Activated CD4-positive, alpha-beta T cell treated with anti-CD3 and anti-CD28 coated beads, Interleukin-2, amount 10 ng/mL, durations not matched to agents 24 days and 14 days (primary cell): ENCODE results near the gene NUSAP1. TPM values are rescaled to one million over a fixed set of nuclear protein-coding genes. Genes with fewer than 3 reads are reported as not detected.
A peak's percentile ranks its signal among the peaks of the same experiment; 100 is the strongest.
"Not testable (repeated sequence)": the region's sequence is repeated elsewhere in the genome, so short reads cannot be mapped to it uniquely, and the experiment has no call there.

ENCODE experiments used
- DNase-seq: peaks from one replicate; pipeline ENCODE4 v3.0.0; 2022
- H3K27ac Mint-ChIP-seq: one replicate; pipeline ENCODE4 v1.8.0; 2022; ENCODE audit warnings: mild to moderate bottlenecking, mixed read lengths
- H3K27me3 Mint-ChIP-seq: one replicate; pipeline ENCODE4 v1.8.0; 2022; ENCODE audit warnings: mixed read lengths
- H3K36me3 Mint-ChIP-seq: one replicate; pipeline ENCODE4 v1.8.0; 2022; ENCODE audit warnings: low read depth, mild to moderate bottlenecking, mixed read lengths
- H3K4me1 Mint-ChIP-seq: one replicate; pipeline ENCODE4 v1.8.0; 2021; ENCODE audit warnings: mixed read lengths
- H3K4me3 Mint-ChIP-seq: one replicate; pipeline ENCODE4 v1.8.0; 2022; ENCODE audit warnings: mild to moderate bottlenecking, moderate library complexity, mixed read lengths
- H3K9me3 Mint-ChIP-seq: one replicate; pipeline ENCODE4 v1.8.0; 2021; ENCODE audit warnings: mixed read lengths
- intact Hi-C: fragments of 100-400 bp; cut with micrococcal nuclease; formaldehyde crosslinking; loops from one replicate; pipeline ENCODE4 v1.15.1; 2023
- total RNA-seq: library from RNA; stranded (reverse); gene quantifications from 2 replicates; pipeline ENCODE4 v1.2.3, GENCODE V29; 2022

Gene NUSAP1
- total RNA-seq, 1 donor from 2014 or later = 115 TPM

GRCh38 chr15:41340189-41340695 lies 7.6 kb downstream of the NUSAP1 start:
- H3K4me3 Mint-ChIP-seq = no peak overlapping the region
- no peak overlapping the region for H3K27ac Mint-ChIP-seq
- H3K9me3 Mint-ChIP-seq = no peaks in the 10 kb centered on the region
- DNase-seq = no peak
- no peaks in the 10 kb centered on the region for H3K27me3 Mint-ChIP-seq
- peaks cover 53% of the 10 kb centered on the region for H3K36me3 Mint-ChIP-seq
- intact Hi-C loops = no loop called here
- peaks cover 34% of the 10 kb centered on the region for H3K4me1 Mint-ChIP-seq

- H3K27me3 Mint-ChIP-seq = no peaks in the 10 kb centered on the region
- peak overlapping the region; percentile 26 for H3K27ac Mint-ChIP-seq
- no peak for DNase-seq
- H3K4me1 Mint-ChIP-seq = peaks cover 34% of the 10 kb centered on the region
- intact Hi-C loops = no loop called here
- H3K36me3 Mint-ChIP-seq = peaks cover 60% of the 10 kb centered on the region
- no peaks in the 10 kb centered on the region for H3K9me3 Mint-ChIP-seq
- no peak overlapping the region for H3K4me3 Mint-ChIP-seq
Observed at GRCh38 chr15:41341519-41341918, 8.8 kb downstream of the NUSAP1 start.

DNA sequence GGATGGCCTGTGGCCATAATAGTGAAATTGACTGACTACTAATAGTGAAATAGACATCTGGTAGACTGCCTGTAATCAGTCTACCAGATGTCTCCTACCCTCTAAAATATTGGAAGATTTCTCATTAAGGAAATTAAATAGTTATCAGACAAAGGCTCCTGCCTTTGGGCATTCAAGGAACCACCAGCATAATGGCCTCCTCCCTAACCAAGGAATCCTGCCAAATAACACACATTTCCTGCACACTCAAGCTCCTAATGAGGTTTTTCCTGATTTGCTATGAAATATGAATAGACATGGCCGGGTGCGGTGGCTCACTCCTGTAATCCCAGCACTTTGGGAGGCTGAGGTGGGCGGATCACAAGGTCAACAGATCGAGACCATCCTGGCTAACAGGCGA lies 14.6 kb downstream of the NUSAP1 start:
- intact Hi-C loops = no loop called here
- Mint-ChIP-seq H3K36me3 (peaks cover 63% of the 10 kb centered on the region), H3K9me3 (no peaks in the 10 kb centered on the region), H3K27me3 (no peaks in the 10 kb centered on the region), H3K27ac (no peak overlapping the region), H3K4me3 (no peak overlapping the region), H3K4me1 (peaks cover 9% of the 10 kb centered on the region)
- DNase-seq = no peak

DNA sequence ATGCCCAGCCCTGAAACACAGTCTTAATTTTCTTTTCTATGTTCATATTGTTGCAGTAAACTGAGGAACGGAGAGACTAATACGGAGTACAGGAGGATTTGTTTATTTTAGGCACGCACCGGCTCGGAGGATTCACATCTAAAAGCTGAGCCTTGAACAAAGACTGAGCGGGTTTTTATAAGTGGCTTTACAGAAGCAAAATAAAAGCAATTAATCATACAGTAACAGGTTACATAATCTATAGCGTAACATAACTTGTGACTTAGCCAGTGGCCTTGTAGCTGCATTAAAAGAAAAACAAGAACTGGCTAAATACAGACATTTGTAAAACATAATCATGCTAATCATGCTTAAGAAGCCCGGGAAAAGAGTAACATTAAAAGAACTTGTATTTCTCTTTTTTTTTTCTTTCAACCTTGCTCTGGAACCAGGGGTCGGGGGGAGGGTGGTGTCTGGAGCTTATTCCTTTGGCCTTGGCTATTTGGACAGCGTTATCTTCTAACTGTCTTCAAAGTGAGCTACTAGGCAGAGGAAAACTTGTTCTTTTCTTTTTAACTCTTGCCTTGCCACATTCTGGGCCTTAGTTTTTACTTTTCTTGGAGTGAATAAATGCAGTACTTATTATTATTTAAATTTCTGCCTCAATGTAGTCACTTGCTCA lies 17.5 kb downstream of the NUSAP1 start:
- H3K4me1 Mint-ChIP-seq = peaks cover 9% of the 10 kb centered on the region
- no peak for DNase-seq
- intact Hi-C loops = no loop called here

DNA sequence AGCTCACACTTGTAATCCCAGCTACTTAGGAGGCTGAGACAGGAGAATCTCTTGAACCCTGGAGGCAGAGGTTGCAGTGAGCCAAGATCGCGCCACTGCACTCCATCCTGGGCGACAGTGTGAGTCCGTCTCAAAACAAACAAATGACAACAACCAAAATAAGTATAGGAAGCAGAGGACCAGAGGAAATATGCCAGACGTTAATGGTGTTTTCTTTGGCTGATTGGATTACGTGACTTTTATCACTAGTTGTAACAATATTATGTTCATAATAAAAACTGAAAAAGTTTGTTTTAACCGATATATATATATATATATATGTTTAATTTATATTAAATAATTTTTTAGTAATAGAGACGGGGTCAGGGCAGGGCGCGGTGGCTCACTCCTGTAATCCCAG lies 21.7 kb downstream of the NUSAP1 start:
- peaks cover 62% of the 10 kb centered on the region for H3K36me3 Mint-ChIP-seq
- DNase-seq = no peak
- no peaks in the 10 kb centered on the region for H3K27me3 Mint-ChIP-seq
- no peak overlapping the region for H3K4me3 Mint-ChIP-seq
- H3K9me3 Mint-ChIP-seq = no peaks in the 10 kb centered on the region
- peaks cover 2% of the 10 kb centered on the region for H3K4me1 Mint-ChIP-seq
- no peak overlapping the region for H3K27ac Mint-ChIP-seq
- intact Hi-C loops = no loop called here

More for the DNA sequence above, 17.5 kb downstream of the NUSAP1 start:
- Mint-ChIP-seq H3K4me3 (no peak overlapping the region), H3K9me3 (no peaks in the 10 kb centered on the region), H3K27me3 (no peaks in the 10 kb centered on the region), H3K27ac (no peak overlapping the region), H3K36me3 (peaks cover 58% of the 10 kb centered on the region)

DNA sequence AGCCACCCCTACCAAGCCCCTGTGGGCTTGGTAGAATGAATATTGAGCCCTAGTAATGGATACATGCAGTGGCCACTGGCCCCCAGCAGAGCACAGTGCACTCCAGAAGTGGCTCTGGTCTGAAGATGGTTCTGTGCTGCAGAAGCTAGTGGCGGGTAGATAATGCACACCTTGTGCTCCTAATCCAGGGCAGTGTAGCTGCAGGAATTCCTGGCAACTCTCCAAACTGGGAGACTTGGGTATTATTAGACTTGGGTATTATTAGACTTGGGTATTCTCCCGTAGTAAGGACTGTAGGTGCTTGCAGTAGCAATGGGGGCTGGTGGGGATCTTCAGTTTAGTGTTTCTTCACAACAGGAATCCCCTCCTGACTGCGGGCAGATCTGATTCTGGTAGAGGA lies 34.7 kb downstream of the NUSAP1 start:
- Mint-ChIP-seq H3K27ac (no peak overlapping the region), H3K4me1 (peaks cover 3% of the 10 kb centered on the region), H3K27me3 (no peaks in the 10 kb centered on the region), H3K4me3 (no peak overlapping the region), H3K9me3 (no peaks in the 10 kb centered on the region), H3K36me3 (peaks cover 59% of the 10 kb centered on the region)
- DNase-seq = no peak
- intact Hi-C loops = no loop called here

DNA sequence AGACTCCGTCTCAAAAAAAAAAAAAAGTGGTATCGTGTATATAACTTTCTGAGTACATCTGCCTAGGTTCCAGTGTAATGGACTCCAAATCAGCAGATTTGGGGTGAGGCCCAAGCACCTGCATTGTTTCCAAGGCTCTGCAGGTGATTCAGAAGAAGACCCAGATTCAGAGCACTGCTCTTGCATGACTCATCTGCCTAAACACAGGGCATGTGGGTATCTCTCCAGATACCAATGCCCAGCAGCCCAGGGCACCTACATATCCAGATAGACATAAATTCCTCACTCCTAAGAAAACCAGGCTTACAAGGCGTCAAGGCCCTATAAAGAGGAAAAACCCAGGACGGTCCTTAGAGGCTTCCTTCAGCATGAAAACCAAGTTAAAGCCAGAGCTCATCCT lies 45.3 kb downstream of the NUSAP1 start:
- no peaks in the 10 kb centered on the region for H3K27me3 Mint-ChIP-seq
- H3K4me3 Mint-ChIP-seq = no peak overlapping the region
- no peaks in the 10 kb centered on the region for H3K9me3 Mint-ChIP-seq
- DNase-seq = no peak
- intact Hi-C loops = no loop called here
- H3K36me3 Mint-ChIP-seq = peaks cover 51% of the 10 kb centered on the region
- peaks cover 2% of the 10 kb centered on the region for H3K4me1 Mint-ChIP-seq
- peak overlapping the region; percentile 42 for H3K27ac Mint-ChIP-seq

- H3K4me3 Mint-ChIP-seq, H3K27ac Mint-ChIP-seq, DNase-seq, H3K9me3 Mint-ChIP-seq, H3K4me1 Mint-ChIP-seq, intact Hi-C loops, H3K27me3 Mint-ChIP-seq: not testable (repeated sequence)
- H3K36me3 Mint-ChIP-seq = peaks cover 38% of the 10 kb centered on the region
Observed at GRCh38 chr15:41383974-41384749, 51.5 kb downstream of the NUSAP1 start.

GRCh38 chr15:41387646-41388045 lies 55.0 kb downstream of the NUSAP1 start:
- intact Hi-C loops = no loop called here
- no peak for DNase-seq
- Mint-ChIP-seq H3K27me3 (no peaks in the 10 kb centered on the region), H3K36me3 (peaks cover 24% of the 10 kb centered on the region), H3K27ac (no peak overlapping the region), H3K4me3 (no peak overlapping the region), H3K9me3 (no peaks in the 10 kb centered on the region), H3K4me1 (peaks cover 5% of the 10 kb centered on the region)

DNA sequence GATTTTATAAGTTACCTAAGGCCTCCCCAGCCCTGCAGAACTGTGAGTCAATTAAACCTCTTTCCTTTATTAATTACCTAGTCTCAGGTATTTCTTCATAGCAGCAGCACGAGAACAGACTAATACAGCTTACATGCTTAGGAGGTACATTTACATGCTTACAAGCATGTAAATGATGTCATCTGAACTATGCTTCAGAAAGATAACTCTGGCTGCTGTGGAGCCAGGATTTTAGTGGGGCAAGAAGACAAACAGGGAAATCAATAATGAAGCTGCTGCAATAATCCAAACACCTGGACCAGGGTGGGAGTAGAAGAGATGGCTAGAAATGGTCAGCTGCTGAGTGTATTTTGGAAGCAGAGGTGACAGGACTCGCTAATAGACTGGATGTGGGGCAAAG lies 60.0 kb downstream of the NUSAP1 start:
- H3K27me3 Mint-ChIP-seq = no peaks in the 10 kb centered on the region
- no peak for DNase-seq
- peaks cover 19% of the 10 kb centered on the region for H3K4me1 Mint-ChIP-seq
- H3K4me3 Mint-ChIP-seq = no peak overlapping the region
- no peak overlapping the region for H3K27ac Mint-ChIP-seq
- no peaks in the 10 kb centered on the region for H3K9me3 Mint-ChIP-seq
- H3K36me3 Mint-ChIP-seq = peaks cover 34% of the 10 kb centered on the region
- intact Hi-C loops = no loop called here

DNA sequence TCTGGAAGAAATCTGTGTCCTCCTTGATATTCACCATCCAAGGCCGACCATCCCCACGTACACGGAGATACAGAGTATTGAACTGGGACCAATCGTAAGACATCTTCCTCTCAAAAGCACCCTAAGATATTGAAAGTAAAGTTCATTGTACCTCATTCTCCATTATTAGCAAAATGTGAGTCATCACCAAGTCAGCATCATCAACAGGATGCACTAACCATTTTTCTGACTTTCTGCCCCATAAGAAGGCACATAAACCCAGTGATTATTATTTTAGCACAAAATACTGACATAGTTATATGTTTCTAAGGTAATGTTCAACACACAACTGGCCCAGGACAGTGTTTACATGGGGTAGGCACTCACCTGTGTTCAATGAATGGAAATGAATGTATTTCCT lies 62.2 kb downstream of the NUSAP1 start:
- peaks cover 19% of the 10 kb centered on the region for H3K4me1 Mint-ChIP-seq
- intact Hi-C loops = no loop called here
- H3K4me3 Mint-ChIP-seq = no peak overlapping the region
- no peaks in the 10 kb centered on the region for H3K9me3 Mint-ChIP-seq
- peaks cover 27% of the 10 kb centered on the region for H3K36me3 Mint-ChIP-seq
- no peak for DNase-seq
- peak overlapping the region; percentile 70 for H3K27ac Mint-ChIP-seq
- no peaks in the 10 kb centered on the region for H3K27me3 Mint-ChIP-seq

DNA sequence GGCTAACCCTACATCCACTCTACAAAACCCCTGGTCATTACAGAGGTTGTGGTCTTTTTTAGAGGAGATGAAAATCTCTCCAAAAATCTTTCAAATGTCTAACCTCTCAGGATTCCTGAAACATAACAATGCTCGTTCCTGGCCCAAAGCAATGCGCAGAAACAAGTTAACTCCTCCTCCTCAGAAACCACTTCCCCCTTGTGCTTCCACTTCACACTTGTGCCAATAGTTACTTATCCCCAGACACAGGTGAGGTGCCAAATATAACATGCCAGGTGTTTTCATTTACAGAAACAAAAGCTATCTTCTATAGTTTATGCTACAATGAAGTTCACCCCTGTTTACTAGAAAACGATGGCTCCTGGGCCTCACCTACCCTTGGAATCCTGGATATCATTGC lies 63.4 kb downstream of the NUSAP1 start:
- Mint-ChIP-seq H3K36me3 (peaks cover 27% of the 10 kb centered on the region), H3K4me3 (no peak overlapping the region), H3K9me3 (no peaks in the 10 kb centered on the region), H3K4me1 (peaks cover 21% of the 10 kb centered on the region), H3K27me3 (no peaks in the 10 kb centered on the region), H3K27ac (no peak overlapping the region)
- intact Hi-C loops = no loop called here
- DNase-seq = no peak

- intact Hi-C loops = loop anchor here (1.0 to 5.0 kb wide), 3 partner anchors 15 to 285 kb away; partner anchors contain the start of genes INO80, RPAP1 and RTF1
- DNase-seq = no peak
- H3K27ac Mint-ChIP-seq = peak overlapping the region; percentile 94
- H3K4me1 Mint-ChIP-seq = peaks cover 12% of the 10 kb centered on the region
- H3K4me3 Mint-ChIP-seq = peak overlapping the region; percentile 93
- H3K36me3 Mint-ChIP-seq = peaks cover 2% of the 10 kb centered on the region
- H3K27me3 Mint-ChIP-seq = no peaks in the 10 kb centered on the region
- no peaks in the 10 kb centered on the region for H3K9me3 Mint-ChIP-seq
Observed at GRCh38 chr15:41401904-41402267, 69.2 kb downstream of the NUSAP1 start.

GRCh38 chr15:41407341-41407740 lies 74.7 kb downstream of the NUSAP1 start:
- no peak overlapping the region for H3K4me3 Mint-ChIP-seq
- H3K4me1 Mint-ChIP-seq = peaks cover 10% of the 10 kb centered on the region
- H3K9me3 Mint-ChIP-seq = no peaks in the 10 kb centered on the region
- H3K27me3 Mint-ChIP-seq = no peaks in the 10 kb centered on the region
- no peak overlapping the region for H3K27ac Mint-ChIP-seq
- intact Hi-C loops = no loop called here
- peaks cover under 1% of the 10 kb centered on the region for H3K36me3 Mint-ChIP-seq
- no peak for DNase-seq
